Peyer's patch (tissue), 4 donors: ENCODE results near the gene GALNT2. TPM values are rescaled to one million over a fixed set of nuclear protein-coding genes. Genes with fewer than 3 reads are reported as not detected.

Experiments used
- DNase-seq, 3 donors: peaks; one replicate each; pipeline ENCODE4 v3.0.0-alpha.2; 2017 to 2019
- H3K27ac ChIP-seq, 4 donors: fragments of 200-600 bp; sonication (generic); one replicate each; pipeline ENCODE4 v1.5.1; 2016 to 2019
- H3K27me3 ChIP-seq, 2 donors: fragments of 200-600 bp; sonication (generic); one replicate each; pipeline ENCODE4 v1.5.1; 2019
- H3K36me3 ChIP-seq, 3 donors: fragments of 200-600 bp; sonication (generic); one replicate each; pipeline ENCODE4 v1.5.1; 2016 to 2019
- H3K4me1 ChIP-seq, 4 donors: fragments of 200-600 bp; sonication (generic); one replicate each; pipeline ENCODE4 v1.5.1; 2016 to 2019
- H3K4me3 ChIP-seq, 4 donors: fragments of 200-600 bp; sonication (generic); 1 replicate in 3 of 4; 2 replicates in 1 of 4; pipeline ENCODE4 v1.5.1; 2016 to 2019; ENCODE audit warnings: mild to moderate bottlenecking in 1 of 4
- H3K9me3 ChIP-seq, 4 donors: fragments of 200-600 bp; sonication (generic); one replicate each; pipeline ENCODE4 v1.5.1; 2016 to 2019; ENCODE audit warnings: mild to moderate bottlenecking in 1 of 4
- POLR2A ChIP-seq, 2 donors: fragments of 450-650 bp; IDR thresholded peaks; one replicate each; pipeline ENCODE4 v1.5.1; 2017; ENCODE audit warnings: antibody characterized with exemption in 2 of 2, mild to moderate bottlenecking in 2 of 2, moderate library complexity in 2 of 2
- total RNA-seq, 4 donors: library from RNA; depleted of rRNA; stranded (reverse); fragments of >200 nt; gene quantifications; one replicate each; pipeline ENCODE4 v1.1.0, GENCODE V29; 2016
- TF ChIP-seq, protein P1 (sequence below), 6 experiments: fragments of 450-650 bp in 4 of 6; fragments of 200-600 bp in 2 of 6; sonication (generic) in 1 of 6; IDR thresholded peaks; one replicate each; pipeline ENCODE4 v1.5.1; 2017 to 2019; ENCODE audit warnings: antibody characterized with exemption in 6 of 6, mild to moderate bottlenecking in 3 of 6, moderate library complexity in 1 of 6

GALNT2 gene
- total RNA-seq, 4 donors from 2014 or later, result 36.3 to 52.5 (median 43.6) TPM

GRCh38 chr1:230065161-230065560 is 1.9 kb upstream of the GALNT2 start:
- no peak for DNase-seq
- Histone ChIP-seq H3K4me1 (peaks cover 0 to 11% (median 8%) of the 10 kb centered on the region in 4 donors), H3K27ac (no peak overlapping the region), H3K27me3 (no peaks in the 10 kb centered on the region), H3K36me3 (no peaks in the 10 kb centered on the region), H3K9me3 (no peaks in the 10 kb centered on the region), H3K4me3 (no peak overlapping the region)
- TF ChIP-seq POLR2A (IDR thresholded peaks at IDR 0.05), result no peak
- TF ChIP-seq, protein P1, sequence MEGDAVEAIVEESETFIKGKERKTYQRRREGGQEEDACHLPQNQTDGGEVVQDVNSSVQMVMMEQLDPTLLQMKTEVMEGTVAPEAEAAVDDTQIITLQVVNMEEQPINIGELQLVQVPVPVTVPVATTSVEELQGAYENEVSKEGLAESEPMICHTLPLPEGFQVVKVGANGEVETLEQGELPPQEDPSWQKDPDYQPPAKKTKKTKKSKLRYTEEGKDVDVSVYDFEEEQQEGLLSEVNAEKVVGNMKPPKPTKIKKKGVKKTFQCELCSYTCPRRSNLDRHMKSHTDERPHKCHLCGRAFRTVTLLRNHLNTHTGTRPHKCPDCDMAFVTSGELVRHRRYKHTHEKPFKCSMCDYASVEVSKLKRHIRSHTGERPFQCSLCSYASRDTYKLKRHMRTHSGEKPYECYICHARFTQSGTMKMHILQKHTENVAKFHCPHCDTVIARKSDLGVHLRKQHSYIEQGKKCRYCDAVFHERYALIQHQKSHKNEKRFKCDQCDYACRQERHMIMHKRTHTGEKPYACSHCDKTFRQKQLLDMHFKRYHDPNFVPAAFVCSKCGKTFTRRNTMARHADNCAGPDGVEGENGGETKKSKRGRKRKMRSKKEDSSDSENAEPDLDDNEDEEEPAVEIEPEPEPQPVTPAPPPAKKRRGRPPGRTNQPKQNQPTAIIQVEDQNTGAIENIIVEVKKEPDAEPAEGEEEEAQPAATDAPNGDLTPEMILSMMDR (IDR thresholded peaks at IDR 0.05), result no peak

DNA sequence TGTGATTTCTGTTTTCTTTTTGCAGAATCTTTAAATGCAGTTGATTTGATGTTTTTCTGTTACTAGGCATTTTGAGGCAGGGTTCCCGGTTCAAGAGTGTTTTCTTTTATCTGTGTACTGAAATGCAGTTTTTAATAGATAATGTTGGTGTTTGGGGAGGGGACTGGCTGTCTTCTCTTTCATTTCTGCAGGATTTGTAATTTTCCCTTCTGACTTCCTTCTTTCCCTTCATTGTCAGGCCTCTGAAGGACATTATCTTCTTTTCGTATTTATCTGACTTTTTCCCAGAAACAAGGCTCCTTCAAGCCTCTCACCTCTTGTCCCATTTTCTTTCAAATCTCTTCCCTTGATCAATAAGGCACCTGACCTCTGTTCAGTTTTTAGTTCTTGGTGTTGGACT is 1.5 kb upstream of the GALNT2 start:
- Histone ChIP-seq H3K27me3 (no peaks in the 10 kb centered on the region), H3K4me3 (no peak overlapping the region), H3K9me3 (no peaks in the 10 kb centered on the region), H3K27ac (peak overlapping the region in 1 of 4 donors; percentile 90), H3K36me3 (no peaks in the 10 kb centered on the region), H3K4me1 (peaks cover 0 to 15% (median 8%) of the 10 kb centered on the region in 4 donors)
- DNase-seq, result no peak
- TF ChIP-seq, protein P1 (IDR thresholded peaks at IDR 0.05), result no peak
- no peak for TF ChIP-seq POLR2A (IDR thresholded peaks at IDR 0.05)

DNA sequence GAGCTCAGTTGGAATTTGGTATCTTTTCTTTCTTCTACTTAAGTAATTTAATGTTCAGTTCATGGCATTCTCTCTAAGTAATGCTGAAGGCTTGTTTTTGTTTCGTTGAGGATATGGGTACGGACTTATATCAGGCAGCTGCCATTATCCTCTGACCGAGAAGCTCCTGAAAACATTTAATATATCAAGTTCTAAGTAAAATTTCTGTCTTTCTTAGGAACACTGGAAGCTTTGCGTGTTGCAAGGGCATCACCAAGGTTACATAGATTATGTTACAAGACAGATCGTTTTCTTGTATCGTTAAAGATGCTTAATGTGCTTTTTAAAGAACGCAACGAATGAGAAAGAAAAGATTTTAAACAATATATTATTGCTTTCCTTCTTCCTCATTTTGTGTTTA is 1.0 kb upstream of the GALNT2 start:
- Histone ChIP-seq H3K27ac (peak overlapping the region; percentile 86 to 97 (median 92)), H3K9me3 (no peaks in the 10 kb centered on the region), H3K4me3 (peak overlapping the region; percentile 84 to 99 (median 91)), H3K4me1 (peaks cover 0 to 15% (median 8%) of the 10 kb centered on the region in 4 donors), H3K27me3 (no peaks in the 10 kb centered on the region), H3K36me3 (no peaks in the 10 kb centered on the region)
- TF ChIP-seq, protein P1 (IDR thresholded peaks at IDR 0.05), result no peak
- no peak for TF ChIP-seq POLR2A (IDR thresholded peaks at IDR 0.05)
- no peak for DNase-seq

DNA sequence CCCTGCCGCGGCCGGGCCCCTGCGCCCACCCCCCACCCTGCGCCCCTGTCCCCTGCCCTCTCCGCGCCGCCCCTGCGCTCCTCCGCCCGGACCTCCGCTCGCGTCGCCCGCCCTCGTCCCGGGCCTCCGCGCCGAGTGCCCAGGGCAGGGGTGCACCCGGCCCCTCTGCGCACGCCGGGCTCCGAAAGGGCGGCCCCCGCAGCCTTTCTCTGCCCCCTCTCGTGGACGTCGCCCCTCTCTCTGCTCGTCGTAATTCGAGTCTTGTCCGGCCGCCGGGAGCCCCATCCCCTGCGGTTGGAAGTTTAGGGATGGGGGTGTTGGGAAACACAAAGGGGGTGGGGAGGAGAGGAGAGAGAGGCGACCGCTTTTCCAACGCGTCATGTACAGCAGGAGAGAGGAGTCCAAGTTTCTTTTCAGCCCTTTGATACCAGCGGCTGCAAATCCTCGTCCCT is 407 bp downstream of the GALNT2 start:
- no peaks in the 10 kb centered on the region for H3K36me3 ChIP-seq
- H3K4me1 ChIP-seq, result peaks cover 0 to 15% (median 8%) of the 10 kb centered on the region in 4 donors
- H3K9me3 ChIP-seq, result no peaks in the 10 kb centered on the region
- H3K27me3 ChIP-seq, result no peaks in the 10 kb centered on the region
- peak overlapping the region; percentile 86 to 97 (median 92) for H3K27ac ChIP-seq
- H3K4me3 ChIP-seq, result peak overlapping the region; percentile 84 to 99 (median 91)
- no peak for TF ChIP-seq POLR2A (IDR thresholded peaks at IDR 0.05)
- TF ChIP-seq, protein P1 (IDR thresholded peaks at IDR 0.05), result no peak
- peak in 2 of 3 donors; percentile 24 to 65 for DNase-seq

GRCh38 chr1:230067871-230068620 is 1.0 kb downstream of the GALNT2 start:
- Histone ChIP-seq H3K36me3 (no peaks in the 10 kb centered on the region), H3K4me3 (peak overlapping the region; percentile 84 to 99 (median 91)), H3K27ac (peak overlapping the region; percentile 86 to 97 (median 92)), H3K9me3 (no peaks in the 10 kb centered on the region), H3K27me3 (no peaks in the 10 kb centered on the region), H3K4me1 (peaks cover 0 to 15% (median 8%) of the 10 kb centered on the region in 4 donors)
- TF ChIP-seq POLR2A (IDR thresholded peaks at IDR 0.05), result no peak
- TF ChIP-seq, protein P1 (IDR thresholded peaks at IDR 0.05), result peak in 2 of 6 experiments; percentile 9 to 15
- peak; percentile 22 to 69 (median 57) for DNase-seq
